ENCODE results near the gene ZNF791. TPM values are rescaled to one million over a fixed set of nuclear protein-coding genes. Genes with fewer than 3 reads are reported as not detected.

ZNF791 gene
- total RNA-seq, 4 donors from 2014 or later, result 14.0 to 21.6 (median 17.3) TPM

DNA sequence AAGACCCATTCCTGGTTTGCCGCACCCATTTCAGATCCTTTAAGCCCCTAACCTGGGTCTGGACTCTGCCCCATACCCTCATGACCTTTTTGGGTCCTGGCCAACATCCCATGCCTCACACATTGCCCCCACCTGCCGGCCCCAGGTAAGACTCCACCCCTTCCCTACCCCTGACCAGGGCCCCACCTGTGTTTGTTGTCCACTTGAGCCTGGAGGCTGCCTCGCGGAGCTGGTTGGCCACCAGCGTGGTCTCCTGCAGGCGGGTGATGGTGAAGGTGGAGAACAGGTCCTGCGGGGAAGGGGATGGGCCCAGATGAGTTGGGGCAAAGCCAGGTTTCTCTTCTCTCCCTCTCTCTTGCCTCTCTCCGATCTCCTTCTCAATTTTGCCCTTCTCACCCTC lies 36.3 kb downstream of the ZNF791 start:
- intact Hi-C loops (cut with DNase I), result no loop called here
- no peak for DNase-seq (ENCODE audit: extremely low spot score)
- no peaks in the 10 kb centered on the region for H3K9me3 ChIP-seq
- H3K36me3 ChIP-seq, result peaks cover 0 to 12% (median 0%) of the 10 kb centered on the region in 4 donors
- peak overlapping the region in 3 of 4 donors; percentile 1 to 33 (median 27) for H3K27ac ChIP-seq (replicated peaks in 1 of 4)
- WGBS, result 77% methylated on average over 8 of the region's 8 CpGs
- peak overlapping the region in 3 of 4 donors; percentile 46 to 62 (median 51) for H3K4me3 ChIP-seq
- H3K27me3 ChIP-seq, result no peaks in the 10 kb centered on the region
- H3K4me1 ChIP-seq, result peaks cover 11 to 22% (median 15%) of the 10 kb centered on the region in 4 donors
- TF ChIP-seq POLR2A (IDR thresholded peaks at IDR 0.05; ENCODE audit: low read depth) (no peak), CTCF (IDR thresholded peaks at IDR 0.05) (no peak)

- 7% methylated on average over 27 of the region's 31 CpGs for WGBS
- DNase-seq (ENCODE audit: extremely low spot score), result no peak
- TF ChIP-seq POLR2A (IDR thresholded peaks at IDR 0.05; ENCODE audit: low read depth) (no peak), POLR2AphosphoS5 (IDR thresholded peaks at IDR 0.05) (no peak), EP300 (IDR thresholded peaks at IDR 0.05) (no peak), CTCF (IDR thresholded peaks at IDR 0.05) (no peak)
- Histone ChIP-seq H3K27me3 (no peaks in the 10 kb centered on the region), H3K4me3 (peak overlapping the region; percentile 44 to 62 (median 48)), H3K9me3 (no peaks in the 10 kb centered on the region), H3K27ac (replicated peaks in 1 of 4) (peak overlapping the region in 3 of 4 donors; percentile 1 to 33 (median 27)), H3K4me1 (peaks cover 11 to 22% (median 15%) of the 10 kb centered on the region in 4 donors), H3K36me3 (peaks cover 0 to 18% (median under 1%) of the 10 kb centered on the region in 4 donors)
- intact Hi-C loops (cut with DNase I), result no loop called here
Observed at GRCh38 chr19:12647490-12648071, 36.9 kb downstream of the ZNF791 start.

DNA sequence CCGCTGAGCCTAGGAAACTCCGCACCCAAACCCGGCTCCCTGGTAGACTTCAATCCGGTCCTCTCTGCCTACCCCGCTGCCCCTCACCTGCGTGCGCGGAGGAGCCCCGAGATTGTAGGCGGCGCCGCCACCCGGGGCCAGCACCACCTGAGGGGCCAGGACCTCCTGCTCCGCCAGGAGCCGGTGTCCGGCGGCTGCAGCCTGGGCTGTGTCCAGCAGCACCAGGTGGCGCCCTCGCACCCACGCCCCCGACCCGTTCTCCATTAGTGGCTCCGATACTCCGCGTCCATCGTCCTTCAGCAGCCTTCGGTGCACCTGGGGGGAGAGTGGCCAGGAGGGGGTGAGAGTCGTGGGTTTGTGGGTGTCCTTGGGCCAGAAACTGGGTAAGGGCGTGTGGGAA lies 37.4 kb downstream of the ZNF791 start:
- Histone ChIP-seq H3K4me3 (peak overlapping the region; percentile 44 to 62 (median 48)), H3K9me3 (no peaks in the 10 kb centered on the region), H3K27ac (replicated peaks in 1 of 4) (peak overlapping the region in 1 of 4 donors; percentile 33), H3K4me1 (peaks cover 11 to 22% (median 15%) of the 10 kb centered on the region in 4 donors), H3K27me3 (no peaks in the 10 kb centered on the region), H3K36me3 (peaks cover 0 to 20% (median 2%) of the 10 kb centered on the region in 4 donors)
- TF ChIP-seq CTCF (IDR thresholded peaks at IDR 0.05) (peak; percentile 22 to 40 (median 25)), POLR2A (IDR thresholded peaks at IDR 0.05; ENCODE audit: low read depth) (no peak)
- WGBS, result 14% methylated on average over 21 of the region's 29 CpGs
- no peak for DNase-seq (ENCODE audit: extremely low spot score)
- intact Hi-C loops (cut with DNase I), result no loop called here

DNA sequence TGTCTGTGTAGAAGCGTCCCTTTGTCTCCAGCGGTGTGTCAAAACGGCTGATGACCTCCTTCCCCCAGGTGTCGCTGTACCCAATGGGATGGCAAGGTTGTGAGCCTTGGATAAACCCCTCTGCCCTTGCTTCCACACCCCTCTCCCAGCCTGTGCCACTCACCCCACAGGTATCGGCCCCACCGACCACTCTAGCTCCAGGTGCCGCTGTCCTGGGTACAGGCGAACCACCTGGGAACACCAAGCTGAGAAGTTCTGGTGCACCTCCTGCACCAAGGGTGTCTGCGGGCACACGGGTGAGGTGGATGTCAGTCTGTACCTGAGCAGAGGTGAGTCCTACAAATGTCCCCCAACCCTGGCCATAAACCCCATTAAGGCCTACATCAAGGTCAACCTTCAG lies 39.2 kb downstream of the ZNF791 start:
- 98% methylated on average over 10 of the region's 10 CpGs for WGBS
- intact Hi-C loops (cut with DNase I), result no loop called here
- Histone ChIP-seq H3K36me3 (peaks cover 0 to 36% (median 12%) of the 10 kb centered on the region in 4 donors), H3K4me3 (no peak overlapping the region), H3K9me3 (no peaks in the 10 kb centered on the region), H3K4me1 (peaks cover 11 to 22% (median 15%) of the 10 kb centered on the region in 4 donors), H3K27me3 (no peaks in the 10 kb centered on the region), H3K27ac (replicated peaks in 1 of 4) (no peak overlapping the region)
- no peak for DNase-seq (ENCODE audit: extremely low spot score)
- TF ChIP-seq POLR2A (IDR thresholded peaks at IDR 0.05; ENCODE audit: low read depth) (no peak), CTCF (IDR thresholded peaks at IDR 0.05) (no peak), POLR2AphosphoS5 (IDR thresholded peaks at IDR 0.05) (no peak), EP300 (IDR thresholded peaks at IDR 0.05) (no peak)

- 98% methylated on average over 6 of the region's 6 CpGs for WGBS
Observed at GRCh38 chr19:12652219-12652618, 41.5 kb downstream of the ZNF791 start.

More at GRCh38 chr19:12652219-12652618, 41.5 kb downstream of the ZNF791 start:
- Histone ChIP-seq H3K4me1 (peaks cover 11 to 18% (median 15%) of the 10 kb centered on the region in 4 donors), H3K4me3 (no peak overlapping the region), H3K27ac (replicated peaks in 1 of 4) (no peak overlapping the region), H3K27me3 (no peaks in the 10 kb centered on the region), H3K36me3 (peaks cover 13 to 58% (median 33%) of the 10 kb centered on the region in 4 donors), H3K9me3 (no peaks in the 10 kb centered on the region)
- TF ChIP-seq POLR2AphosphoS5 (IDR thresholded peaks at IDR 0.05) (no peak), EP300 (IDR thresholded peaks at IDR 0.05) (no peak), POLR2A (IDR thresholded peaks at IDR 0.05; ENCODE audit: low read depth) (no peak), CTCF (IDR thresholded peaks at IDR 0.05) (no peak)
- intact Hi-C loops (cut with DNase I), result no loop called here
- DNase-seq (ENCODE audit: extremely low spot score), result no peak
